Right renal pelvis (tissue), 4 donors: ENCODE results near the gene TRIOBP. TPM values are rescaled to one million over a fixed set of nuclear protein-coding genes. Genes with fewer than 3 reads are reported as not detected.

Experiments used
- DNase-seq, 4 donors: peaks; one replicate each; pipeline ENCODE4 v3.0.0-alpha.2; 2013; ENCODE audit warnings: low read depth in 4 of 4, low spot score in 3 of 4, missing footprints in 1 of 4
- polyA plus RNA-seq, 4 donors: library from polyadenylated mRNA; unstranded; fragments of 120-200 nt; gene quantifications; one replicate each; pipeline ENCODE4 v1.2.1, GENCODE V29; 2013; ENCODE audit not compliant: insufficient read length in 4 of 4

Gene TRIOBP
- polyA plus RNA-seq, 4 donors, result 60.6 to 89.0 (median 64.1) TPM

DNA sequence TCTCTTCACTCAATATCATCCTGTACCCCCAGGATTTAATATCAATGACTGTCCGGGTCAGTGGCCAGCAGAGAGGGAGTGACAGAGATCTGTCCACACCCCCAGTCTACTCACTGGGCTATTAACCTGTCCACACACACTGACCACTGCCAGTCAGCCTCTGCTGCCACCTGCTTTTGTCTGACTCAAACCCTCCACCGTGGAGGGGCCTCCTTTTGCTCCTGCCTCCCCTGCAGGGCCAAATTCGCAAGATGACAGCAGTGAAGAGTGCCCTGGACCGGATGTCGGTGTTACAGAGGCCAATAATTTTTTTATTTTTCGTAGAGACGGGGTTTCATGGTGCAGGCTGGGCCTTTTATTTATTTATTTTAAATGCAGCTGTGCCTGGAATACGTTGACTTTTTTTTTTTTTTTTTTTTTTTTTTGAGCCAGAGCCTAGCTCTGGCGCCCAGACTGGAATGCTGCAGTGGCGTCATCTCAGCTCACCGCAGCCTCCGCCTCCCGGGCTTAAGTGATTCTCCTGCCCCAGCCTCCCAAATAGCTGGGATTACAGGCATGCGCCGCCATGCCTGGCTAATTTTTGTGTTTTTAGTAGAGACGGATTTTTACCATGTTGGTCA is 33.2 kb upstream of the TRIOBP start:
- DNase-seq, result no peak

- no peak for DNase-seq
These were observed 32.4 kb upstream of the TRIOBP start for GRCh38 chr22:37664249-37665101.

DNA sequence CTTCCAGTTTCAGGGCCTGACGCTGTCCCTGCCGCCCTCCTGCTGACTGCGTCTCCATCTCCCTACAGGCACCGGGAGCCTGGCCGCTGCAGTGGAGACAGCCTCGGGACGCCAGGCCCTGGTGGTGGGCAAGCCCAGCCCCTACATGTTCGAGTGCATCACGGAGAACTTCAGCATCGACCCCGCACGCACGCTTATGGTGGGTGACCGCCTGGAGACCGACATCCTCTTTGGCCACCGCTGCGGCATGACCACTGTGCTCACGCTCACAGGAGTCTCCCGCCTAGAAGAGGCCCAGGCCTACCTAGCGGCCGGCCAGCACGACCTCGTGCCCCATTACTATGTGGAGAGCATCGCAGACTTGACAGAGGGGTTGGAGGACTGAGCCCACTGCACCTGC is 31.4 kb upstream of the TRIOBP start:
- no peak for DNase-seq

- DNase-seq, result no peak
These were observed 27.3 kb upstream of the TRIOBP start for GRCh38 chr22:37669586-37669985.

GRCh38 chr22:37672206-37672919 is 24.5 kb upstream of the TRIOBP start:
- DNase-seq, result no peak

DNA sequence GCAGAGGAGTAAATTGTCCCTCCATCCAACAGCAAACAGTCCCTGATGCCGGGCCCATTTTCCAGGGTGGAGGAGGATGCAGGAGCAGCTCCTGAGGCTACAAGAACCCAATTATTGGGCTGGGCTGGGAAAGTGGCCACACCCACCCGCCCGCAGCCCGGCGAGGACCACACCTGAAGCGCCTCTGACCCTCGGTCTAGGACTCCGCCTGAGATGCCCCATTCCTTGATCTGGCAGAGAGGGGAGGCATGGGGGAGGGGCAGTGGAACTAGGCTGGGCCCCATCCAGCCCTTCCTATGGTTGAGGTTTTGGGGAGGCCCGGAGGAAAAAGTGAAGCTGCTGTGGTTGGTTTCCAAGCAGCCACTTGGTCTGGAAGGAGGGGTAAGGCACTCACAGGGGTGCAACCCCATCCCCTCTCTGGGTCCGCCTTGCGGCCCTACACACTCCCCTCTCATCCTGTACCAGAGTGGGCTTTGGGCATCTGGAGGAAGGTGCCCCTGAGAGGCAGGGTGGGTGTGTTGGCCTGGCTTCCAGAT is 23.9 kb upstream of the TRIOBP start:
- no peak for DNase-seq

DNA sequence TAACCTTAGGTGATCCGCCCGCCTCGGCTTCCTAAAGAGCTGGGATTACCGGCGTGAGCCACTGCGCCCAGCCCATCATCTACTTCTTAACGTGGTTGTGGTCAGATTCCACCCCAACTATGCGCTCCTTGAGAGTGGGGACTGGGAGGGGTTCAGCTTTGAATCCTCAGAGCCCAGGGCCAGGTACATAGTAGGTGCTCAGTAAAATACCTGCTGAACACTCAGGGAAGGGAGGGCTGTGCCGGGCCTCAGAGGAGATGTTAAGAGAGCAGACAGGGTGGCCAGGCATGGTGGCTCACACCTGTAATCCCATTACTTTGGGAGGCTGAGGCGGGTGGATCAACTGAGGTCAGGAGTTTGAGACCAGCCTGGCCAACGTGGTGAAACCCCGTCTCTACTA is 22.6 kb upstream of the TRIOBP start:
- DNase-seq, result no peak

DNA sequence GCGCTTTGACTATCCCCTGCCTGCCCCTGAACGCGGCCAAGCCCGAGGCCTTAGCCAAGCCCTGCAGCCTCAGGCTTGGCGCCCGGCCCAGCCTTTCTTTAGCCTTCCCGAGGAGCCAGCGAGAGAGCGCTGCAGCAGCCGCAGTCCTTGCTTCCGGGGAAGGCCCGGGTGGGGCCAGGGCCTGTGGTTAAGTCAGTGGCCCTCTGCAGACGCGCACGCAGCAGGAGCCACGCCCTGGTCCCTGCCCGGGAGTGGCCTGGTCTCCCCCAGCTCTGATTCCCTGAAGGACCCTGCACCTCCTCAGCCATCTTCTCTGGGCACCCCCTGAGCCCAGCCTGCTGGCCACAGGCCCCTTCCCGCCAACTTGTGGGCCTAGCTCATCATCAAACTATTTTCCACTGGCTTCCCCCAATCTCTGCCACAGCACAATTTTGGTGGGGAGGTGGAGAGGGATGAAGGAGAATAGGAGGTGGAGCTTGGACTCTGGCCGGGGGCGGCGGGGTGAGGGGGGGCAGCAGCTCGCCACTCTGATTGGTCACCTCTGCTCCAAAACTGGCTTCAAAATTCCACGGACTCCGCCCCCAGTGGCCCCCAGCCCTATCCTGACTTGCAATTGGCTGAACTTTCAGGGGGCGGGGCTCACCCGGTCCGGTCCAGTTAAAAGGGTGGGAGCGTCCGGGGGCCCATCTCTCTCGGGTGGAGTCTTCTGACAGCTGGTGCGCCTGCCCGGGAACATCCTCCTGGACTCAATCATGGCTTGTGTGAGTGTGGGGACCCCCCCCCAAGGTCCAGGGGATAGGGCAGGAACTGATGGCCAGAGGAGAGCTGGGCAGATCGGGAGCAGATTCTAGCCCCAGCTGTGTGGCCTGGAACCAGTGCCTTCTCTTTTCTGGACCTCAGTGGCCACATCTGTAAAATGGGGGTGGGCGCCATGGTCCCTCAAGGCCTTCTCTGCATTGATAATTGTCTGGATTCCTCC is 21.6 kb upstream of the TRIOBP start, which contains the start of gene LGALS1:
Gene LGALS1, plus strand, starts transcription at position 686 of the 979 bp plus-strand sequence. Its CDS starts 67 bp downstream, at position 753.
- DNase-seq, result peak in 2 of 4 donors; percentile 77 to 79

GRCh38 chr22:37675930-37676735 is 20.7 kb upstream of the TRIOBP start:
- no peak for DNase-seq

GRCh38 chr22:37676736-37677492 is 19.9 kb upstream of the TRIOBP start:
- DNase-seq, result peak in 2 of 4 donors; percentile 75 to 77

- no peak for DNase-seq
These were observed 19.3 kb upstream of the TRIOBP start for GRCh38 chr22:37677493-37677974.

- DNase-seq, result no peak
These were observed 18.5 kb upstream of the TRIOBP start for GRCh38 chr22:37678372-37678771.

- no peak for DNase-seq
These were observed 17.2 kb upstream of the TRIOBP start for GRCh38 chr22:37679670-37680069.

GRCh38 chr22:37680191-37680851 is 16.5 kb upstream of the TRIOBP start:
- DNase-seq, result no peak

DNA sequence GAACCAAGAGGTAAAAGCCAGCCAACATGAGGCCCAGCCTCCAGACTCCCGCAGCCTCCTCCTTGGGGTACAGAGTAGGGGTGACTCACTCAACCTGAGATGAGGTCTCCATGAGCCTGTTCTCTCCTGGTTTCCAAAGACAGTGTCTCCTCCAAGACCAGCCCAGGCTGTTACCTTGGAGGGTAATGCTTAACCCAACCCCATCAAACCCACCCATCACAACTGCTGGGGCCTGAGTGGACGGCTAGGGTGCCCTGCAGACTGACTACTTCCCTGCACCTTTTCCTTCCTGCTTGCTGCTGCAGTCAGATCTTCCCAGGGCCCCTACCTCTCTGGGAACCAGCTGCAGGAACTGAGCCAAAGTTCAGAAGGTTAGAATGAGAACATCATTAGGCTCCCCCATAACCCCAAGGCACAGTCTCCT is 15.8 kb upstream of the TRIOBP start:
- no peak for DNase-seq

GRCh38 chr22:37681556-37682049 is 15.2 kb upstream of the TRIOBP start:
- DNase-seq, result no peak
